ENCODE results near the gene RPS18.

GRCh38 chr6:33276864-33277662 is 5.2 kb downstream of the RPS18 start, which contains the start of gene B3GALT4:
- TF ChIP-seq CTCF (IDR thresholded peaks at IDR 0.05; ENCODE audit: low read depth, low read length, poor library complexity, severe bottlenecking) (peak; percentile 40), EZH2phosphoT487 (IDR thresholded peaks at IDR 0.05; ENCODE audit: borderline replicate concordance, low read length) (no peak)

Measured in DOHH2 (cell line).